HEK293 (cell line): ENCODE measurements around the gene PTGES2.

Experiments
- KLF16 ChIP-seq: fragments of 450-650 bp; formaldehyde crosslinking; IDR thresholded peaks from 2 replicates; pipeline ENCODE4 v1.5.1; 2017; ENCODE audit warnings: missing biosample characterization, missing genetic modification characterization
- ZNF121 ChIP-seq: fragments of 450-650 bp; formaldehyde crosslinking; IDR thresholded peaks from 2 replicates; pipeline ENCODE4 v1.5.1; 2016; ENCODE audit warnings: missing biosample characterization, missing genetic modification characterization
- ZNF133 ChIP-seq: fragments of 450-650 bp; formaldehyde crosslinking; IDR thresholded peaks from 2 replicates; pipeline ENCODE4 v1.5.1; 2016; ENCODE audit warnings: missing biosample characterization, missing genetic modification characterization
- ZNF157 ChIP-seq: fragments of 450-650 bp; formaldehyde crosslinking; IDR thresholded peaks from 2 replicates; pipeline ENCODE4 v1.5.1; 2016; ENCODE audit warnings: missing biosample characterization, missing genetic modification characterization
- ZNF266 ChIP-seq: fragments of 450-650 bp; formaldehyde crosslinking; IDR thresholded peaks from 2 replicates; pipeline ENCODE4 v1.5.1; 2016; ENCODE audit warnings: missing biosample characterization, missing genetic modification characterization, low read depth
- ZNF549 ChIP-seq: fragments of 450-650 bp; IDR thresholded peaks from 2 replicates; pipeline ENCODE4 v1.5.1; 2018; ENCODE audit warnings: missing biosample characterization, missing genetic modification characterization, mild to moderate bottlenecking, inconsistent platforms, moderate library complexity
- ZNF558 ChIP-seq: fragments of 450-650 bp; formaldehyde crosslinking; IDR thresholded peaks from 2 replicates; pipeline ENCODE4 v1.5.1; 2016; ENCODE audit warnings: missing biosample characterization, missing genetic modification characterization
- ZNF629 ChIP-seq: fragments of 450-650 bp; formaldehyde crosslinking; IDR thresholded peaks from 2 replicates; pipeline ENCODE4 v1.5.1; 2017; ENCODE audit warnings: missing biosample characterization, missing genetic modification characterization
- TF ChIP-seq, protein P1 (sequence below): fragments of 450-650 bp; formaldehyde crosslinking; IDR thresholded peaks from 2 replicates; pipeline ENCODE4 v1.5.1; 2016; ENCODE audit warnings: missing biosample characterization, missing genetic modification characterization
- TF ChIP-seq, protein P2 (sequence below): fragments of 450-650 bp; formaldehyde crosslinking; IDR thresholded peaks from 2 replicates; pipeline ENCODE4 v1.5.1; 2016; ENCODE audit warnings: missing biosample characterization, missing genetic modification characterization
- TF ChIP-seq, protein P3 (sequence below): fragments of 450-650 bp; formaldehyde crosslinking; conservative IDR thresholded peaks from 2 replicates; pipeline ENCODE4 v1.5.1; 2016; ENCODE audit warnings: low read depth, missing biosample characterization, missing genetic modification characterization

DNA sequence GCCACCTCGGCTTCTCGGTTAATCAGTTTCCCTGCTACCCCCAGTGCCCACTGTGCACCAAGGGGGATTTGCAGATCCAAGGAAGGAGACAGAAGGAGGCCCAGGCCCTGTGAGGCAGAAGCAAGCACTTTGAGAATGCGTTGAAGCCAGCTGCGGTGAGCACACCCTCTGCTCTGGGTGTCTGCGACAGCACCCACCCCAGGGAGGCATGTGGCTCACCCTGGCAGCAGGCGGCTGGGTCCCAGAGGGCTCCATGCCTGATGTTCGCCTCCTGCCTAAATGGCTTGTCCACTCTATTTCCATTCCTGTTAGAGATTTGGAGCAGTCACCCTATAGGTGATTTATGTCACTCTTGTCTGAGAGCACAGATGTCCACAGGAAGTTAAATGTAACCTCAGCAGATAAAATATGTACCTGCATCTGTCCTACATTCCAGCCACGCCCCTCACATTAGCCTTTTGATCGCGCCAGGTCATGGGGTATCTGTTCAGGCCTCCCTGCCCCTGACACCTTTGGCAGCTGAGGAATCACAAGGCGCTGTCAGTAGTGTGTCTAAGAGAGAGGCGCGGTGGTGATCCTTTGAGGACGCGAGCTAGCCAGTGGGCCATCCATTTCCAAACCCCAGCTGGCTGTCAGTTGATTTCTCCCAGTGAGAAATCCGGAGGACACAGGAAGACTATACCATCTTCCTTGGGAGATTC lies 28.1 kb downstream of the PTGES2 start:
- TF ChIP-seq ZNF549 (tag by site-specific recombination) = no peak
- TF ChIP-seq, protein P1, sequence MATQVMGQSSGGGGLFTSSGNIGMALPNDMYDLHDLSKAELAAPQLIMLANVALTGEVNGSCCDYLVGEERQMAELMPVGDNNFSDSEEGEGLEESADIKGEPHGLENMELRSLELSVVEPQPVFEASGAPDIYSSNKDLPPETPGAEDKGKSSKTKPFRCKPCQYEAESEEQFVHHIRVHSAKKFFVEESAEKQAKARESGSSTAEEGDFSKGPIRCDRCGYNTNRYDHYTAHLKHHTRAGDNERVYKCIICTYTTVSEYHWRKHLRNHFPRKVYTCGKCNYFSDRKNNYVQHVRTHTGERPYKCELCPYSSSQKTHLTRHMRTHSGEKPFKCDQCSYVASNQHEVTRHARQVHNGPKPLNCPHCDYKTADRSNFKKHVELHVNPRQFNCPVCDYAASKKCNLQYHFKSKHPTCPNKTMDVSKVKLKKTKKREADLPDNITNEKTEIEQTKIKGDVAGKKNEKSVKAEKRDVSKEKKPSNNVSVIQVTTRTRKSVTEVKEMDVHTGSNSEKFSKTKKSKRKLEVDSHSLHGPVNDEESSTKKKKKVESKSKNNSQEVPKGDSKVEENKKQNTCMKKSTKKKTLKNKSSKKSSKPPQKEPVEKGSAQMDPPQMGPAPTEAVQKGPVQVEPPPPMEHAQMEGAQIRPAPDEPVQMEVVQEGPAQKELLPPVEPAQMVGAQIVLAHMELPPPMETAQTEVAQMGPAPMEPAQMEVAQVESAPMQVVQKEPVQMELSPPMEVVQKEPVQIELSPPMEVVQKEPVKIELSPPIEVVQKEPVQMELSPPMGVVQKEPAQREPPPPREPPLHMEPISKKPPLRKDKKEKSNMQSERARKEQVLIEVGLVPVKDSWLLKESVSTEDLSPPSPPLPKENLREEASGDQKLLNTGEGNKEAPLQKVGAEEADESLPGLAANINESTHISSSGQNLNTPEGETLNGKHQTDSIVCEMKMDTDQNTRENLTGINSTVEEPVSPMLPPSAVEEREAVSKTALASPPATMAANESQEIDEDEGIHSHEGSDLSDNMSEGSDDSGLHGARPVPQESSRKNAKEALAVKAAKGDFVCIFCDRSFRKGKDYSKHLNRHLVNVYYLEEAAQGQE (tag by site-specific recombination) = no peak
- TF ChIP-seq, protein P2, sequence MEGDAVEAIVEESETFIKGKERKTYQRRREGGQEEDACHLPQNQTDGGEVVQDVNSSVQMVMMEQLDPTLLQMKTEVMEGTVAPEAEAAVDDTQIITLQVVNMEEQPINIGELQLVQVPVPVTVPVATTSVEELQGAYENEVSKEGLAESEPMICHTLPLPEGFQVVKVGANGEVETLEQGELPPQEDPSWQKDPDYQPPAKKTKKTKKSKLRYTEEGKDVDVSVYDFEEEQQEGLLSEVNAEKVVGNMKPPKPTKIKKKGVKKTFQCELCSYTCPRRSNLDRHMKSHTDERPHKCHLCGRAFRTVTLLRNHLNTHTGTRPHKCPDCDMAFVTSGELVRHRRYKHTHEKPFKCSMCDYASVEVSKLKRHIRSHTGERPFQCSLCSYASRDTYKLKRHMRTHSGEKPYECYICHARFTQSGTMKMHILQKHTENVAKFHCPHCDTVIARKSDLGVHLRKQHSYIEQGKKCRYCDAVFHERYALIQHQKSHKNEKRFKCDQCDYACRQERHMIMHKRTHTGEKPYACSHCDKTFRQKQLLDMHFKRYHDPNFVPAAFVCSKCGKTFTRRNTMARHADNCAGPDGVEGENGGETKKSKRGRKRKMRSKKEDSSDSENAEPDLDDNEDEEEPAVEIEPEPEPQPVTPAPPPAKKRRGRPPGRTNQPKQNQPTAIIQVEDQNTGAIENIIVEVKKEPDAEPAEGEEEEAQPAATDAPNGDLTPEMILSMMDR (tag by site-specific recombination) = no peak
- no peak for TF ChIP-seq ZNF629 (tag by site-specific recombination)
- TF ChIP-seq ZNF133 (tag by site-specific recombination) = no peak
- TF ChIP-seq KLF16 (tag by site-specific recombination) = no peak
- no peak for TF ChIP-seq ZNF157 (tag by site-specific recombination)
- no peak for TF ChIP-seq ZNF121
- TF ChIP-seq, protein P3, sequence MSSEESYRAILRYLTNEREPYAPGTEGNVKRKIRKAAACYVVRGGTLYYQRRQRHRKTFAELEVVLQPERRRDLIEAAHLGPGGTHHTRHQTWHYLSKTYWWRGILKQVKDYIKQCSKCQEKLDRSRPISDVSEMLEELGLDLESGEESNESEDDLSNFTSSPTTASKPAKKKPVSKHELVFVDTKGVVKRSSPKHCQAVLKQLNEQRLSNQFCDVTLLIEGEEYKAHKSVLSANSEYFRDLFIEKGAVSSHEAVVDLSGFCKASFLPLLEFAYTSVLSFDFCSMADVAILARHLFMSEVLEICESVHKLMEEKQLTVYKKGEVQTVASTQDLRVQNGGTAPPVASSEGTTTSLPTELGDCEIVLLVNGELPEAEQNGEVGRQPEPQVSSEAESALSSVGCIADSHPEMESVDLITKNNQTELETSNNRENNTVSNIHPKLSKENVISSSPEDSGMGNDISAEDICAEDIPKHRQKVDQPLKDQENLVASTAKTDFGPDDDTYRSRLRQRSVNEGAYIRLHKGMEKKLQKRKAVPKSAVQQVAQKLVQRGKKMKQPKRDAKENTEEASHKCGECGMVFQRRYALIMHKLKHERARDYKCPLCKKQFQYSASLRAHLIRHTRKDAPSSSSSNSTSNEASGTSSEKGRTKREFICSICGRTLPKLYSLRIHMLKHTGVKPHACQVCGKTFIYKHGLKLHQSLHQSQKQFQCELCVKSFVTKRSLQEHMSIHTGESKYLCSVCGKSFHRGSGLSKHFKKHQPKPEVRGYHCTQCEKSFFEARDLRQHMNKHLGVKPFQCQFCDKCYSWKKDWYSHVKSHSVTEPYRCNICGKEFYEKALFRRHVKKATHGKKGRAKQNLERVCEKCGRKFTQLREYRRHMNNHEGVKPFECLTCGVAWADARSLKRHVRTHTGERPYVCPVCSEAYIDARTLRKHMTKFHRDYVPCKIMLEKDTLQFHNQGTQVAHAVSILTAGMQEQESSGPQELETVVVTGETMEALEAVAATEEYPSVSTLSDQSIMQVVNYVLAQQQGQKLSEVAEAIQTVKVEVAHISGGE = no peak
- no peak for TF ChIP-seq ZNF558 (tag by site-specific recombination)
- no peak for TF ChIP-seq ZNF266 (tag by site-specific recombination)
